CD14-positive monocyte (primary cell): ENCODE data around the gene HCRTR1. TPM values are rescaled to one million over a fixed set of nuclear protein-coding genes. Genes with fewer than 3 reads are reported as not detected.

Experiments
- DNase-seq, 3 donors: peaks; one replicate each; pipeline ENCODE4 v3.0.0-alpha.2; 2011 to 2022
- H2AFZ ChIP-seq: 2 replicates; pipeline ENCODE4 v1.6.0; 2012; ENCODE audit warnings: mild to moderate bottlenecking, low read depth, low read length, inconsistent platforms; ENCODE audit not compliant: insufficient read depth, poor library complexity, severe bottlenecking
- H3K27ac ChIP-seq, 2 donors: 1 replicate in 1 of 2; 2 replicates in 1 of 2; pipeline ENCODE4 v1.5.1; 2012 to 2013; ENCODE audit warnings: low read length in 2 of 2, control low read depth in 1 of 2, inconsistent platforms in 1 of 2, low read depth in 1 of 2, mild to moderate bottlenecking in 1 of 2
- H3K27me3 ChIP-seq, 2 donors: one replicate each; pipeline versions ENCODE4 v1.6.0 to v1.6.1; 2011 to 2013; ENCODE audit warnings: low read length in 2 of 2; ENCODE audit not compliant: control insufficient read depth in 2 of 2, insufficient read depth in 2 of 2
- H3K36me3 ChIP-seq, 2 donors: replicated peaks in 1 of 2; 1 replicate in 1 of 2; 2 replicates in 1 of 2; pipeline versions ENCODE4 v1.5.1 to v1.6.1; 2012 to 2013; ENCODE audit warnings: low read length in 2 of 2, control low read depth in 1 of 2, inconsistent platforms in 1 of 2, mild to moderate bottlenecking in 1 of 2; ENCODE audit not compliant: insufficient read depth in 2 of 2, control insufficient read depth in 1 of 2
- H3K4me1 ChIP-seq, 2 donors: 1 replicate in 1 of 2; 2 replicates in 1 of 2; pipeline versions ENCODE4 v1.5.1 to v1.6.1; 2012 to 2013; ENCODE audit warnings: low read length in 2 of 2, control low read depth in 1 of 2, inconsistent platforms in 1 of 2, mild to moderate bottlenecking in 1 of 2, moderate library complexity in 1 of 2; ENCODE audit not compliant: insufficient read depth in 2 of 2, control insufficient read depth in 1 of 2
- H3K4me2 ChIP-seq: replicated peaks from 2 replicates; pipeline ENCODE3; 2012; ENCODE audit warnings: low read length, moderate library complexity, mild to moderate bottlenecking; ENCODE audit not compliant: poor library complexity, severe bottlenecking; ENCODE audit errors: extremely low read depth
- H3K4me3 ChIP-seq, 3 experiments: fragments of 200-600 bp in 1 of 3; sonication (generic) in 1 of 3; replicated peaks in 1 of 3; 1 replicate in 2 of 3; 2 replicates in 1 of 3; pipeline ENCODE4 v1.5.1; 2011 to 2013; ENCODE audit warnings: low read length in 3 of 3, mild to moderate bottlenecking in 3 of 3, control low read depth in 2 of 3, low read depth in 2 of 3, inconsistent platforms in 1 of 3, moderate library complexity in 1 of 3
- H3K79me2 ChIP-seq: 2 replicates; pipeline ENCODE4 v1.6.0; 2012; ENCODE audit warnings: mild to moderate bottlenecking, control low read depth, inconsistent platforms, low read length, moderate library complexity; ENCODE audit not compliant: insufficient read depth
- H3K9ac ChIP-seq: 2 replicates; pipeline ENCODE4 v1.6.0; 2017; ENCODE audit warnings: low read length, mild to moderate bottlenecking; ENCODE audit not compliant: insufficient read depth, poor library complexity, severe bottlenecking
- H3K9me3 ChIP-seq, 2 donors: replicated peaks in 1 of 2; 1 replicate in 1 of 2; 2 replicates in 1 of 2; pipeline versions ENCODE4 v1.5.1 to v1.6.1; 2012 to 2013; ENCODE audit warnings: low read length in 2 of 2, control low read depth in 1 of 2; ENCODE audit not compliant: control insufficient read depth in 1 of 2, insufficient read depth in 1 of 2
- H4K20me1 ChIP-seq: 2 replicates; pipeline ENCODE4 v1.6.0; 2012; ENCODE audit warnings: mild to moderate bottlenecking, low read length, control low read depth, moderate library complexity; ENCODE audit not compliant: insufficient read depth
- H3K27ac Mint-ChIP-seq, 7 donors: one replicate each; pipeline ENCODE4 v1.8.0; 2020; ENCODE audit warnings: mild to moderate bottlenecking in 7 of 7, mixed read lengths in 7 of 7, moderate library complexity in 6 of 7, inconsistent platforms in 2 of 7
- H3K27me3 Mint-ChIP-seq, 3 donors: one replicate each; pipeline ENCODE4 v1.8.0; 2021 to 2022; ENCODE audit warnings: low read depth in 3 of 3, mild to moderate bottlenecking in 3 of 3, mixed read lengths in 3 of 3, moderate library complexity in 3 of 3, inconsistent platforms in 1 of 3
- H3K36me3 Mint-ChIP-seq, 2 donors: one replicate each; pipeline ENCODE4 v1.8.0; 2020; ENCODE audit warnings: mixed read lengths in 2 of 2, inconsistent platforms in 1 of 2, mild to moderate bottlenecking in 1 of 2
- H3K4me1 Mint-ChIP-seq: one replicate; pipeline ENCODE4 v1.8.0; 2020; ENCODE audit warnings: mild to moderate bottlenecking, mixed read lengths
- H3K4me3 Mint-ChIP-seq, 2 donors: one replicate each; pipeline ENCODE4 v1.8.0; 2020; ENCODE audit warnings: mild to moderate bottlenecking in 2 of 2, mixed read lengths in 2 of 2, moderate library complexity in 1 of 2
- H3K9me3 Mint-ChIP-seq, 7 donors: one replicate each; pipeline ENCODE4 v1.8.0; 2020 to 2022; ENCODE audit warnings: mixed read lengths in 7 of 7, mild to moderate bottlenecking in 6 of 7, moderate library complexity in 6 of 7, inconsistent platforms in 2 of 7
- WGBS: methylation state at CpG from one replicate; pipeline ENCODE4 v1.1.5; 2013; ENCODE audit warnings: missing lambda C conversion rate; ENCODE audit not compliant: insufficient coverage; 5-methylcytosine and 5-hydroxymethylcytosine counted together
- intact Hi-C, 2 donors: fragments of 100-400 bp; cut with micrococcal nuclease; formaldehyde crosslinking; loops; one replicate each; pipeline versions ENCODE4 v1.15.0 to v1.15.1; 2023
- polyA plus RNA-seq, 3 donors: library from polyadenylated mRNA; depleted of rRNA in 1 of 3; unstranded in 2 of 3; stranded (reverse) in 1 of 3; fragments of 300-500 nt in 2 of 3; fragments of >200 nt in 1 of 3; fragmentation: Illumina TruSeq in 2 of 3; gene quantifications; 1 replicate in 2 of 3; 2 replicates in 1 of 3; pipeline ENCODE4 v1.2.3, GENCODE V29; 2012 to 2021
- TF ChIP-seq, protein P1 (sequence below): fragments of 200-600 bp; IDR thresholded peaks from one replicate; pipeline ENCODE4 v1.8.0; 2022; ENCODE audit warnings: antibody characterized with exemption, mild to moderate bottlenecking

The HCRTR1 gene
- polyA plus RNA-seq, 3 donors: not detected

- no peaks in the 10 kb centered on the region for H4K20me1 ChIP-seq
- H3K27me3 Mint-ChIP-seq: peaks cover 18 to 33% (median 27%) of the 10 kb centered on the region in 3 donors
- H3K4me2 ChIP-seq: peak overlapping the region; percentile 48
- no peak for DNase-seq
- H3K27ac Mint-ChIP-seq: no peak overlapping the region
- H3K9ac ChIP-seq: no peak overlapping the region
- H3K4me3 ChIP-seq: no peak overlapping the region
- H3K36me3 ChIP-seq: no peaks in the 10 kb centered on the region
- no peaks in the 10 kb centered on the region for H3K9me3 ChIP-seq
- 82% methylated on average over 6 of the region's 6 CpGs for WGBS
- no peaks in the 10 kb centered on the region for H3K36me3 Mint-ChIP-seq
- H2AFZ ChIP-seq: peak overlapping the region; percentile 76
- intact Hi-C loops: no loop called here
- peaks cover 0 to 3% (median 0%) of the 10 kb centered on the region in 7 donors for H3K9me3 Mint-ChIP-seq
- peaks cover 9 to 10% of the 10 kb centered on the region in 2 donors for H3K4me1 ChIP-seq
- H3K79me2 ChIP-seq: no peaks in the 10 kb centered on the region
- peak overlapping the region in 1 of 2 donors; percentile 79 for H3K4me3 Mint-ChIP-seq
- H3K4me1 Mint-ChIP-seq: peaks cover 13% of the 10 kb centered on the region
- H3K27me3 ChIP-seq: peaks cover 0 to 21% of the 10 kb centered on the region in 2 donors
- TF ChIP-seq, protein P1, sequence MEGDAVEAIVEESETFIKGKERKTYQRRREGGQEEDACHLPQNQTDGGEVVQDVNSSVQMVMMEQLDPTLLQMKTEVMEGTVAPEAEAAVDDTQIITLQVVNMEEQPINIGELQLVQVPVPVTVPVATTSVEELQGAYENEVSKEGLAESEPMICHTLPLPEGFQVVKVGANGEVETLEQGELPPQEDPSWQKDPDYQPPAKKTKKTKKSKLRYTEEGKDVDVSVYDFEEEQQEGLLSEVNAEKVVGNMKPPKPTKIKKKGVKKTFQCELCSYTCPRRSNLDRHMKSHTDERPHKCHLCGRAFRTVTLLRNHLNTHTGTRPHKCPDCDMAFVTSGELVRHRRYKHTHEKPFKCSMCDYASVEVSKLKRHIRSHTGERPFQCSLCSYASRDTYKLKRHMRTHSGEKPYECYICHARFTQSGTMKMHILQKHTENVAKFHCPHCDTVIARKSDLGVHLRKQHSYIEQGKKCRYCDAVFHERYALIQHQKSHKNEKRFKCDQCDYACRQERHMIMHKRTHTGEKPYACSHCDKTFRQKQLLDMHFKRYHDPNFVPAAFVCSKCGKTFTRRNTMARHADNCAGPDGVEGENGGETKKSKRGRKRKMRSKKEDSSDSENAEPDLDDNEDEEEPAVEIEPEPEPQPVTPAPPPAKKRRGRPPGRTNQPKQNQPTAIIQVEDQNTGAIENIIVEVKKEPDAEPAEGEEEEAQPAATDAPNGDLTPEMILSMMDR: no peak
- no peak overlapping the region for H3K27ac ChIP-seq
Observed at GRCh38 chr1:31670593-31670964, 53.1 kb downstream of the HCRTR1 start.

DNA sequence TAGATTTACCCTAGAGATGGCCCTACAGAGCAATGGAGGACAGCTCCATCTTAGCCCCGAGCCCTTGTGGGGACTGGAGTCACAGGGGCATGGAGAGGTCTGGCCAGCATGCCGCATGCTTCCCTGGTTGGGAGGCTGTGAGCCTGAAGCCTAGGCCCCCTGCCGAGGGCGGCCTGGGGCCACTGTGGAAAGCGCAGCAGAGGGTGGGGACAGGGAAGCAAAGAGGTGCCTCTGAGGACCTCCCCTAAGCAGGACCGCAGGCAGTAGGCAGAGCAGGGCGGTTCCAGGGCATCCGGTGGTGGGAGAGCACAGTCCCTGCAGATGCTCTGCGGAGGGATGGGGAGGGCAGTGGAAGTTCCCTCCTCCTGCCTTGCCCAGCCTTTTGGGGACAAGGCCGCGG lies 53.7 kb downstream of the HCRTR1 start:
- H3K9me3 Mint-ChIP-seq: peaks cover 0 to 3% (median 0%) of the 10 kb centered on the region in 7 donors
- H3K27me3 Mint-ChIP-seq: peaks cover 18 to 36% (median 27%) of the 10 kb centered on the region in 3 donors
- Histone ChIP-seq H3K9me3 (no peaks in the 10 kb centered on the region), H3K9ac (no peak overlapping the region), H3K79me2 (no peaks in the 10 kb centered on the region), H2AFZ (no peak overlapping the region), H3K4me3 (no peak overlapping the region), H4K20me1 (no peaks in the 10 kb centered on the region), H3K36me3 (no peaks in the 10 kb centered on the region), H3K27me3 (peaks cover 0 to 21% of the 10 kb centered on the region in 2 donors), H3K27ac (no peak overlapping the region), H3K4me2 (no peak overlapping the region), H3K4me1 (peaks cover 9 to 10% of the 10 kb centered on the region in 2 donors)
- intact Hi-C loops: no loop called here
- no peaks in the 10 kb centered on the region for H3K36me3 Mint-ChIP-seq
- H3K4me1 Mint-ChIP-seq: peaks cover 13% of the 10 kb centered on the region
- WGBS: 95% methylated on average over 9 of the region's 11 CpGs
- no peak for DNase-seq
- peak overlapping the region in 1 of 2 donors; percentile 1 for H3K4me3 Mint-ChIP-seq
- H3K27ac Mint-ChIP-seq: peak overlapping the region in 1 of 7 donors; percentile 2
- TF ChIP-seq, protein P1: no peak
